ENCODE results near the gene ADGRG3. TPM values are rescaled to one million over a fixed set of nuclear protein-coding genes. Genes with fewer than 3 reads are reported as not detected.

Gene ADGRG3
- total and polyA plus RNA-seq, 2 of the 13 experiments (the other 11 are each of a cell fraction or from before 2014, with no cell fraction given): 2.7 to 11.8 TPM

DNA sequence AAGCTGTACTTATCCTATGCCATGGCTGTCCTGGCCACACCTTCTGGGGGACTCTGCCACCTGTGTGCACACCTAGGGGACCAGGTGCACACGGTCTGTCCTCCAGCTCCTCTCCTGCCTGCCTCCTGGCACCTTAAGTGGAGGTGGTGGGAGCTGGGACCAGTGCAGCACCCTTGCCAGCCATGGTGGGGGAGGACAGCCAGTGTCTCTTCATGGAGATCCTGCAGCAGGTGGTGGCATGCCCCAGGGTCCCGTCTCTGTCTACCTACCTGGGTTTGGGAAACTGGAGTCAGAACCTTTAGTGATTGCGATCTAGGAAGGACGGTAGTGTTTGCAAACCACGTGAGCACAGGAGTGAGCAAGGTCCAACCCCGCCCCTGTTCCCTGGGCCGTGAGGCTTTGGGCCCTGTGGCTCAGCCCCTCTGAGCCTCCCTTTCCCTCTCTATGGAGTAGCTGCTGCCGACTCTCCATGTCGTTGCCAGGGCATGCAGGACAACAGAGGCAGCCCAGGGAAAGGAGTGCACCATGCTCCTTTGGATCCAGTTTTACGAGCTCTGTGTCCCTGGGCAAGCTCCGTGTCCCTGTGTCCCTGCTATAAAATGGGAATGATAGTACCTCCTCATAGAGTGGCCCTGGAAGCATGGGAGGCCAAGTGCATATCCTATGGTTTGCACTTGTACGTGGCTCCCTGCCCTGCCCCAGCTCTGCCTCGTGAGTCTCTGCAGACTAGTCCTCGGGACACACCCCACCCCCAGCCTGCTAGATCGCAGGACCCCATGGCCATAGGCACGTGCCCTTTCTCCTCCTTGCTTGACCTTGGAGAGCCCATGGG lies 32.6 kb upstream of the ADGRG3 start (continued):
- TF ChIP-seq, protein P1, sequence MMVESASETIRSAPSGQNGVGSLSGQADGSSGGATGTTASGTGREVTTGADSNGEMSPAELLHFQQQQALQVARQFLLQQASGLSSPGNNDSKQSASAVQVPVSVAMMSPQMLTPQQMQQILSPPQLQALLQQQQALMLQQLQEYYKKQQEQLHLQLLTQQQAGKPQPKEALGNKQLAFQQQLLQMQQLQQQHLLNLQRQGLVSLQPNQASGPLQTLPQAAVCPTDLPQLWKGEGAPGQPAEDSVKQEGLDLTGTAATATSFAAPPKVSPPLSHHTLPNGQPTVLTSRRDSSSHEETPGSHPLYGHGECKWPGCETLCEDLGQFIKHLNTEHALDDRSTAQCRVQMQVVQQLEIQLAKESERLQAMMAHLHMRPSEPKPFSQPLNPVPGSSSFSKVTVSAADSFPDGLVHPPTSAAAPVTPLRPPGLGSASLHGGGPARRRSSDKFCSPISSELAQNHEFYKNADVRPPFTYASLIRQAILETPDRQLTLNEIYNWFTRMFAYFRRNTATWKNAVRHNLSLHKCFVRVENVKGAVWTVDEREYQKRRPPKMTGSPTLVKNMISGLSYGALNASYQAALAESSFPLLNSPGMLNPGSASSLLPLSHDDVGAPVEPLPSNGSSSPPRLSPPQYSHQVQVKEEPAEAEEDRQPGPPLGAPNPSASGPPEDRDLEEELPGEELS (CRISPR knock-in tag; IDR thresholded peaks at IDR 0.05): no peak; the same call in 1 of the 2 replicates
- no peak for TF ChIP-seq NAIF1 (CRISPR knock-in tag; IDR thresholded peaks at IDR 0.05; ENCODE audit: borderline replicate concordance)
- no peak for TF ChIP-seq TOE1 (CRISPR knock-in tag; IDR thresholded peaks at IDR 0.05)
- TF ChIP-seq ZBTB8A (CRISPR knock-in tag; IDR thresholded peaks at IDR 0.05; ENCODE audit: borderline replicate concordance, low read depth): no peak
- no peak for TF ChIP-seq NFYC (CRISPR knock-in tag; IDR thresholded peaks at IDR 0.05)
- peak; percentile 29; the same call in 1 of the 2 replicates for TF ChIP-seq KAT7 (CRISPR knock-in tag; IDR thresholded peaks at IDR 0.05; ENCODE audit: borderline replicate concordance)
- TF ChIP-seq BRD4 (CRISPR knock-in tag; IDR thresholded peaks at IDR 0.05): peak; percentile 41; the same call in 1 of the 2 replicates
- TF ChIP-seq RARA (CRISPR knock-in tag; IDR thresholded peaks at IDR 0.05): no peak
- no peak for TF ChIP-seq PTBP1 (IDR thresholded peaks at IDR 0.05; ENCODE audit: low read depth, low read length, poor library complexity, severe bottlenecking)
- TF ChIP-seq ZC3H13 (CRISPR knock-in tag; IDR thresholded peaks at IDR 0.05): no peak
- TF ChIP-seq, protein P2, sequence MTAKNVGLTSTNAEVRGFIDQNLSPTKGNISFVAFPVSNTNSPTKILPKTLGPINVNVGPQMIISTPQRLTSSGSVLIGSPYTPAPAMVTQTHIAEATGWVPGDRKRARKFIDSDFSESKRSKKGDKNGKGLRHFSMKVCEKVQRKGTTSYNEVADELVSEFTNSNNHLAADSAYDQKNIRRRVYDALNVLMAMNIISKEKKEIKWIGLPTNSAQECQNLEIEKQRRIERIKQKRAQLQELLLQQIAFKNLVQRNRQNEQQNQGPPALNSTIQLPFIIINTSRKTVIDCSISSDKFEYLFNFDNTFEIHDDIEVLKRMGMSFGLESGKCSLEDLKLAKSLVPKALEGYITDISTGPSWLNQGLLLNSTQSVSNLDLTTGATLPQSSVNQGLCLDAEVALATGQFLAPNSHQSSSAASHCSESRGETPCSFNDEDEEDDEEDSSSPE (CRISPR knock-in tag; IDR thresholded peaks at IDR 0.05): peak; percentile 51; the same call in 1 of the 2 replicates
- peak; percentile 81 for TF ChIP-seq ZNF331 (CRISPR knock-in tag; IDR thresholded peaks at IDR 0.05)
- TF ChIP-seq, protein P3, sequence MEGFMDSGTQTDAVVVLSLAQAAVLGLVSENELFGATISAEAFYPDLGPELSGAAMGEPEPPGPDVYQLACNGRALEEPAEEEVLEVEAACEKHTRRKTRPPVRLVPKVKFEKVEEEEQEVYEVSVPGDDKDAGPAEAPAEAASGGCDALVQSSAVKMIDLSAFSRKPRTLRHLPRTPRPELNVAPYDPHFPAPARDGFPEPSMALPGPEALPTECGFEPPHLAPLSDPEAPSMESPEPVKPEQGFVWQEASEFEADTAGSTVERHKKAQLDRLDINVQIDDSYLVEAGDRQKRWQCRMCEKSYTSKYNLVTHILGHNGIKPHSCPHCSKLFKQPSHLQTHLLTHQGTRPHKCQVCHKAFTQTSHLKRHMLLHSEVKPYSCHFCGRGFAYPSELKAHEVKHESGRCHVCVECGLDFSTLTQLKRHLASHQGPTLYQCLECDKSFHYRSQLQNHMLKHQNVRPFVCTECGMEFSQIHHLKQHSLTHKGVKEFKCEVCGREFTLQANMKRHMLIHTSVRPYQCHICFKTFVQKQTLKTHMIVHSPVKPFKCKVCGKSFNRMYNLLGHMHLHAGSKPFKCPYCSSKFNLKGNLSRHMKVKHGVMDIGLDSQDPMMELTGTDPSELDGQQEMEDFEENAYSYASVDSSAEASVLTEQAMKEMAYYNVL (CRISPR knock-in tag; IDR thresholded peaks at IDR 0.05; ENCODE audit: borderline replicate concordance): peak; percentile 79
- TF ChIP-seq ZNF547 (CRISPR knock-in tag; IDR thresholded peaks at IDR 0.05): peak; percentile 82; the same call in 1 of the 2 replicates
- TF ChIP-seq ZNF746 (CRISPR knock-in tag; IDR thresholded peaks at IDR 0.05): no peak
- TF ChIP-seq, protein P4, sequence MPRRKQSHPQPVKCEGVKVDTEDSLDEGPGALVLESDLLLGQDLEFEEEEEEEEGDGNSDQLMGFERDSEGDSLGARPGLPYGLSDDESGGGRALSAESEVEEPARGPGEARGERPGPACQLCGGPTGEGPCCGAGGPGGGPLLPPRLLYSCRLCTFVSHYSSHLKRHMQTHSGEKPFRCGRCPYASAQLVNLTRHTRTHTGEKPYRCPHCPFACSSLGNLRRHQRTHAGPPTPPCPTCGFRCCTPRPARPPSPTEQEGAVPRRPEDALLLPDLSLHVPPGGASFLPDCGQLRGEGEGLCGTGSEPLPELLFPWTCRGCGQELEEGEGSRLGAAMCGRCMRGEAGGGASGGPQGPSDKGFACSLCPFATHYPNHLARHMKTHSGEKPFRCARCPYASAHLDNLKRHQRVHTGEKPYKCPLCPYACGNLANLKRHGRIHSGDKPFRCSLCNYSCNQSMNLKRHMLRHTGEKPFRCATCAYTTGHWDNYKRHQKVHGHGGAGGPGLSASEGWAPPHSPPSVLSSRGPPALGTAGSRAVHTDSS (CRISPR knock-in tag; conservative IDR thresholded peaks at IDR 0.05): no peak
- 0 out of 2 replicates have a peak, but pooled peaks have one; percentile 42 for TF ChIP-seq FOXA3 (CRISPR knock-in tag; IDR thresholded peaks at IDR 0.05)
- TF ChIP-seq ZNF567 (CRISPR knock-in tag; IDR thresholded peaks at IDR 0.05; ENCODE audit: borderline replicate concordance): no peak
- TF ChIP-seq ZNF510 (CRISPR knock-in tag; IDR thresholded peaks at IDR 0.05; ENCODE audit: low read depth): no peak
- TF ChIP-seq ZNF274 (CRISPR knock-in tag; IDR thresholded peaks at IDR 0.05): 0 out of 2 replicates have a peak, but pooled peaks have one; percentile 38
- TF ChIP-seq ISL2 (CRISPR knock-in tag; IDR thresholded peaks at IDR 0.05): no peak
- no peak for TF ChIP-seq SRSF1 (optimal IDR thresholded peaks at IDR 0.05; ENCODE audit: low read depth, low read length)
- peak; percentile 51 for TF ChIP-seq CEBPG (CRISPR knock-in tag; IDR thresholded peaks at IDR 0.05)
- TF ChIP-seq ASH2L (IDR thresholded peaks at IDR 0.05; ENCODE audit: insufficient read length, low read depth, low read length): no peak

Data from HepG2 (cell line).